HCT116 (cell line): ENCODE data around the gene ITGAL. TPM values are rescaled to one million over a fixed set of nuclear protein-coding genes. Genes with fewer than 3 reads are reported as not detected.

Experiments used
- ATAC-seq: fragments of 200-7000 bp; cut with Tn5 transposase; 2 replicates; pipeline ENCODE4 v1.9.1; 2020; ENCODE audit warnings: mild to moderate bottlenecking, moderate library complexity
- BruUV-seq: library from RNA; stranded (reverse); fragments of 400-500 nt; replicated peaks from 2 replicates; lab custom pipeline; 2021; lab: Mats Ljungman, UMichigan
- CTCF ChIA-PET: fragments of 300-600 bp; sonication (Branson Sonifier 250); formaldehyde crosslinking; loops from one replicate; lab custom pipeline; 2021; ENCODE audit warnings: antibody characterized with exemption; lab: Charles Lee
- POLR2A ChIA-PET: fragments of 300-600, 350-600 bp; sonication (Branson Sonifier 250); formaldehyde crosslinking; loops from one replicate; lab custom pipeline; 2021; ENCODE audit warnings: antibody characterized with exemption; lab: Charles Lee
- RAD21 ChIA-PET, 2 experiments: fragments of 300-600 bp; sonication (Branson Sonifier 250); formaldehyde crosslinking; loops; one replicate each; lab custom pipeline; 2023; ENCODE audit warnings: low total read pairs in 2 of 2; ENCODE audit not compliant: uncharacterized antibody in 2 of 2, unreplicated experiment in 2 of 2, low non-redundant PET in 1 of 2; lab: Charles Lee
- DNase-seq: peaks from one replicate; pipeline ENCODE4 v3.0.0-alpha.2; 2010; ENCODE audit warnings: low read depth, low spot score
- H2AFZ ChIP-seq: fragments of 200-600 bp; shearing (Covaris generic), sonication (generic); 2 replicates; pipeline ENCODE4 v1.6.1; 2017; ENCODE audit warnings: low read depth, mixed run types, mixed read lengths, antibody characterized with exemption, low read length; ENCODE audit not compliant: poor library complexity, severe bottlenecking
- H3K27ac ChIP-seq: 2 replicates; pipeline ENCODE4 v1.5.1; 2012; ENCODE audit warnings: low read depth, low read length
- H3K27me3 ChIP-seq: fragments of 200-600 bp; sonication (generic); 2 replicates; pipeline ENCODE4 v1.6.1; 2016; ENCODE audit warnings: mixed run types, low read length, mixed read lengths; ENCODE audit not compliant: insufficient read depth
- H3K36me3 ChIP-seq, 2 experiments: fragments of 200-500 bp in 1 of 2; fragments of 200-600 bp in 1 of 2; sonication (Bioruptor generic) in 1 of 2; sonication (generic) in 1 of 2; 2 replicates each; pipeline versions ENCODE4 v1.5.1 to v1.6.1; 2014 to 2016; ENCODE audit warnings: low read length in 2 of 2, inconsistent platforms in 1 of 2, mixed read lengths in 1 of 2, mixed run types in 1 of 2; ENCODE audit not compliant: insufficient read depth in 2 of 2, control insufficient read depth in 1 of 2
- H3K4me1 ChIP-seq, 2 experiments: fragments of 200-600 bp in 1 of 2; sonication (generic) in 1 of 2; 2 replicates each; pipeline versions ENCODE4 v1.5.1 to v1.6.1; 2012 to 2017; ENCODE audit warnings: low read length in 2 of 2, inconsistent platforms in 1 of 2, mild to moderate bottlenecking in 1 of 2, mixed read lengths in 1 of 2, mixed run types in 1 of 2, moderate library complexity in 1 of 2; ENCODE audit not compliant: insufficient read depth in 2 of 2, control insufficient read depth in 1 of 2
- H3K4me2 ChIP-seq: fragments of 200-600 bp; sonication (generic); 2 replicates; pipeline ENCODE4 v1.6.1; 2017; ENCODE audit warnings: mixed run types, low read length, mixed read lengths
- H3K4me3 ChIP-seq, 2 experiments: fragments of 200-600 bp in 1 of 2; sonication (generic) in 1 of 2; replicated peaks in 1 of 2; 2 replicates each; pipeline ENCODE4 v1.5.1; 2011 to 2016; ENCODE audit warnings: low read length in 2 of 2, control low read depth in 1 of 2, low read depth in 1 of 2, mild to moderate bottlenecking in 1 of 2, mixed read lengths in 1 of 2, mixed run types in 1 of 2
- H3K79me2 ChIP-seq: fragments of 200-600 bp; sonication (generic); 2 replicates; pipeline ENCODE4 v1.6.1; 2017; ENCODE audit warnings: mild to moderate bottlenecking, mixed run types, low read length, moderate library complexity, mixed read lengths; ENCODE audit not compliant: insufficient read depth
- H3K9ac ChIP-seq: fragments of 200-600 bp; sonication (generic); 2 replicates; pipeline ENCODE4 v1.6.1; 2016; ENCODE audit warnings: low read length, mixed read lengths
- H3K9me2 ChIP-seq: fragments of 200-600 bp; sonication (generic), shearing (Covaris generic); 2 replicates; pipeline ENCODE4 v1.6.1; 2017; ENCODE audit warnings: mixed run types, mild to moderate bottlenecking, moderate library complexity; ENCODE audit not compliant: insufficient read depth
- H3K9me3 ChIP-seq, 2 experiments: fragments of 200-500 bp in 1 of 2; fragments of 200-600 bp in 1 of 2; sonication (Bioruptor generic) in 1 of 2; sonication (generic) in 1 of 2; 2 replicates each; pipeline ENCODE4 v1.6.1; 2014 to 2017; ENCODE audit warnings: low read length in 2 of 2, mixed read lengths in 2 of 2, inconsistent platforms in 1 of 2, low read depth in 1 of 2, mild to moderate bottlenecking in 1 of 2, mixed run types in 1 of 2, moderate library complexity in 1 of 2; ENCODE audit not compliant: control insufficient read depth in 1 of 2, insufficient read depth in 1 of 2
- H4K20me1 ChIP-seq: fragments of 200-600 bp; sonication (generic), shearing (Covaris generic); 2 replicates; pipeline ENCODE4 v1.6.1; 2017; ENCODE audit warnings: mixed run types, mild to moderate bottlenecking, moderate library complexity; ENCODE audit not compliant: insufficient read depth
- ATF3 ChIP-seq: IDR thresholded peaks from 2 replicates; pipeline ENCODE4 v1.6.1; 2012
- CEBPB ChIP-seq: IDR thresholded peaks from 2 replicates; pipeline ENCODE4 v1.6.1; 2012; ENCODE audit warnings: low read depth
- CTCF ChIP-seq, 3 experiments: fragments of 200-600 bp in 1 of 3; sonication (generic) in 1 of 3; IDR thresholded peaks in 2 of 3; conservative IDR thresholded peaks in 1 of 3; 2 replicates each; pipeline ENCODE4 v1.5.1; 2012 to 2017; ENCODE audit warnings: low read depth in 2 of 3, low read length in 2 of 3, antibody characterized with exemption in 1 of 3, borderline replicate concordance in 1 of 3, control low read depth in 1 of 3, mild to moderate bottlenecking in 1 of 3, mixed read lengths in 1 of 3, mixed run types in 1 of 3, moderate library complexity in 1 of 3; ENCODE audit not compliant: insufficient read depth in 1 of 3
- ELF1 ChIP-seq: IDR thresholded peaks from 2 replicates; pipeline ENCODE4 v1.6.1; 2012; ENCODE audit warnings: low read depth, borderline replicate concordance
- EZH2 ChIP-seq: fragments of 200-600 bp; sonication (generic); IDR thresholded peaks from 2 replicates; pipeline ENCODE4 v1.6.1; 2017; ENCODE audit warnings: antibody characterized with exemption, mixed run types
- FOSL1 ChIP-seq: IDR thresholded peaks from 2 replicates; pipeline ENCODE4 v1.6.1; 2012; ENCODE audit warnings: low read depth
- MAX ChIP-seq: IDR thresholded peaks from 2 replicates; pipeline ENCODE4 v1.6.1; 2012
- POLR2A ChIP-seq: IDR thresholded peaks from 2 replicates; pipeline ENCODE4 v1.7.0; 2011; ENCODE audit warnings: borderline replicate concordance; ENCODE audit not compliant: insufficient read depth, insufficient read length; ENCODE audit errors: extremely low read depth
- POLR2AphosphoS5 ChIP-seq: IDR thresholded peaks from 2 replicates; pipeline ENCODE4 v1.6.1; 2011; ENCODE audit warnings: mild to moderate bottlenecking, low read depth, low read length, moderate library complexity
- RAD21 ChIP-seq: IDR thresholded peaks from 2 replicates; pipeline ENCODE4 v1.6.1; 2012; ENCODE audit warnings: low read depth, mild to moderate bottlenecking
- REST ChIP-seq: IDR thresholded peaks from 2 replicates; pipeline ENCODE4 v1.6.1; 2012; ENCODE audit warnings: low read depth
- SIN3A ChIP-seq: IDR thresholded peaks from 2 replicates; pipeline ENCODE4 v1.6.1; 2012; ENCODE audit warnings: low read depth
- SP1 ChIP-seq: IDR thresholded peaks from 2 replicates; pipeline ENCODE4 v1.6.1; 2012; ENCODE audit warnings: low read depth
- SRF ChIP-seq: IDR thresholded peaks from 2 replicates; pipeline ENCODE4 v1.6.1; 2012; ENCODE audit warnings: low read depth
- YY1 ChIP-seq: IDR thresholded peaks from 2 replicates; pipeline ENCODE4 v1.6.1; 2011; ENCODE audit warnings: low read length, low read depth, moderate library complexity, mild to moderate bottlenecking; ENCODE audit not compliant: insufficient replicate concordance; ENCODE audit errors: extremely low read depth
- ZBTB33 ChIP-seq: IDR thresholded peaks from 2 replicates; pipeline ENCODE4 v1.6.1; 2011; ENCODE audit warnings: mild to moderate bottlenecking, low read length, moderate library complexity; ENCODE audit not compliant: insufficient replicate concordance; ENCODE audit errors: extremely low read depth
- ZFX ChIP-seq: fragments of 450-650 bp; IDR thresholded peaks from 2 replicates; pipeline ENCODE4 v1.6.1; 2017
- ZNF274 ChIP-seq: fragments of 200-500 bp; sonication (Bioruptor generic); IDR thresholded peaks from 2 replicates; pipeline ENCODE4 v1.6.1; 2014; ENCODE audit warnings: mild to moderate bottlenecking, low read depth, low read length, inconsistent platforms
- intact Hi-C: fragments of 100-400 bp; cut with micrococcal nuclease; formaldehyde crosslinking; loops from 2 replicates; pipeline ENCODE4 v1.10.0; 2022
- total RNA-seq: library from RNA; stranded (reverse); gene quantifications from one replicate; pipeline ENCODE4 v1.2.1, GENCODE V29; 2021; ENCODE audit not compliant: unreplicated experiment

ITGAL gene
- total RNA-seq, 1 experiment from 2014 or later, result 1.4 TPM

GRCh38 chr16:30511509-30511908, 39.0 kb downstream of the ITGAL start:
- Histone ChIP-seq H3K4me2 (no peak overlapping the region), H3K9me3 (no peaks in the 10 kb centered on the region), H2AFZ (no peak overlapping the region), H4K20me1 (no peaks in the 10 kb centered on the region), H3K4me1 (no peaks in the 10 kb centered on the region), H3K9ac (no peak overlapping the region), H3K27me3 (no peaks in the 10 kb centered on the region), H3K36me3 (no peaks in the 10 kb centered on the region), H3K9me2 (no peaks in the 10 kb centered on the region), H3K4me3 (no peak overlapping the region), H3K79me2 (no peaks in the 10 kb centered on the region), H3K27ac (no peak overlapping the region)
- TF ChIP-seq ATF3 (no peak), ZFX (no peak), RAD21 (no peak), SIN3A (no peak), POLR2AphosphoS5 (no peak), FOSL1 (no peak), REST (no peak), MAX (no peak), EZH2 (no peak), ELF1 (no peak), CEBPB (no peak), SP1 (no peak), POLR2A (no peak), ZNF274 (no peak), ZBTB33 (no peak), YY1 (no peak), CTCF (IDR thresholded peaks at IDR 0.05 in 2 of 3, conservative IDR thresholded peaks at IDR 0.05 in 1 of 3; ENCODE audit: borderline replicate concordance in 1 of 3, insufficient read depth in 1 of 3, low read depth in 2 of 3, low read length in 2 of 3) (no peak), SRF (no peak)
- RAD21 ChIA-PET, result no interaction called here
- intact Hi-C loops, result no loop called here
- CTCF ChIA-PET, result no interaction called here
- no peak for ATAC-seq
- POLR2A ChIA-PET, result no interaction called here
- BruUV-seq, result no TSS peak
- no peak for DNase-seq
